Gastrocnemius medialis (tissue), 4 donors: ENCODE data around the gene ZMPSTE24. TPM values are rescaled to one million over a fixed set of nuclear protein-coding genes. Genes with fewer than 3 reads are reported as not detected.

Experiments
- ATAC-seq, 2 donors: fragments of 150-250 bp; one replicate each; pipeline ENCODE4 v1.9.1; 2016
- DNase-seq, 2 donors: peaks; one replicate each; pipeline ENCODE4 v3.0.0-alpha.2; 2019
- H3K27ac ChIP-seq, 4 donors: fragments of 200-600 bp; sonication (generic); 1 replicate in 1 of 4; 2 replicates in 3 of 4; pipeline ENCODE4 v1.5.1; 2016 to 2018; ENCODE audit warnings: mild to moderate bottlenecking in 2 of 4, moderate library complexity in 1 of 4
- H3K27me3 ChIP-seq, 3 donors: fragments of 200-600 bp; sonication (generic) in 2 of 3; 1 replicate in 1 of 3; 2 replicates in 2 of 3; pipeline versions ENCODE4 v1.5.1 to v1.6.0; 2016 to 2019; ENCODE audit warnings: mild to moderate bottlenecking in 1 of 3, moderate library complexity in 1 of 3
- H3K36me3 ChIP-seq, 2 donors: fragments of 200-600 bp; sonication (generic) in 1 of 2; one replicate each; pipeline ENCODE4 v1.5.1; 2017 to 2018
- H3K4me1 ChIP-seq, 2 donors: fragments of 200-600 bp; sonication (generic) in 1 of 2; one replicate each; pipeline ENCODE4 v1.5.1; 2016 to 2017; ENCODE audit warnings: mild to moderate bottlenecking in 2 of 2
- H3K4me3 ChIP-seq, 4 donors: fragments of 200-600 bp; sonication (generic) in 3 of 4; 1 replicate in 1 of 4; 2 replicates in 3 of 4; pipeline ENCODE4 v1.5.1; 2016 to 2019; ENCODE audit warnings: mild to moderate bottlenecking in 2 of 4
- H3K9me3 ChIP-seq, 3 donors: fragments of 200-600 bp; sonication (generic) in 2 of 3; 1 replicate in 1 of 3; 2 replicates in 2 of 3; pipeline ENCODE4 v1.5.1; 2016 to 2019
- CTCF ChIP-seq, 5 experiments: fragments of 450-650 bp in 3 of 5; fragments of 200-600 bp in 2 of 5; sonication (generic) in 2 of 5; IDR thresholded peaks in 4 of 5; conservative IDR thresholded peaks in 1 of 5; 1 replicate in 4 of 5; 2 replicates in 1 of 5; pipeline ENCODE4 v1.5.1; 2016 to 2019; ENCODE audit warnings: antibody characterized with exemption in 5 of 5, mild to moderate bottlenecking in 3 of 5, moderate library complexity in 3 of 5
- POLR2A ChIP-seq, 2 donors: fragments of 450-650 bp; IDR thresholded peaks; one replicate each; pipeline ENCODE4 v1.6.1; 2017; ENCODE audit warnings: antibody characterized with exemption in 2 of 2, mild to moderate bottlenecking in 2 of 2, moderate library complexity in 2 of 2
- in situ Hi-C, 4 donors: fragments of 200-750 bp; cut with MboI; loops; one replicate each; pipeline versions ENCODE4 v1.15.0 to v1.8.0; 2017; ENCODE audit warnings: low sequenced_read_pairs in 4 of 4
- intact Hi-C: fragments of 100-400 bp; cut with DNase I; formaldehyde crosslinking; loops from one replicate; pipeline ENCODE4 v1.15.1; 2023; ENCODE audit warnings: low total_unique reads
- total RNA-seq, 4 donors: library from RNA; depleted of rRNA; stranded (reverse); fragments of >200 nt; gene quantifications; one replicate each; pipeline versions ENCODE4 v1.1.0 to v1.2.3, GENCODE V29; 2016

The ZMPSTE24 gene
- total RNA-seq, 4 donors from 2014 or later, result 19.9 to 31.9 (median 24.0) TPM

GRCh38 chr1:40308036-40308727 lies 50.1 kb downstream of the ZMPSTE24 start:
- ATAC-seq (no peak), DNase-seq (no peak)
- H3K36me3 ChIP-seq, result no peaks in the 10 kb centered on the region
- H3K4me1 ChIP-seq, result no peaks in the 10 kb centered on the region
- TF ChIP-seq CTCF (IDR thresholded peaks at IDR 0.05 in 4 of 5, conservative IDR thresholded peaks at IDR 0.05 in 1 of 5) (no peak), POLR2A (IDR thresholded peaks at IDR 0.05) (no peak)
- intact Hi-C loops (no loop called here), in situ Hi-C loops (no loop called here)
- H3K9me3 ChIP-seq, result no peaks in the 10 kb centered on the region
- peaks cover 0 to 15% (median 7%) of the 10 kb centered on the region in 3 donors for H3K27me3 ChIP-seq
- no peak overlapping the region for H3K27ac ChIP-seq
- H3K4me3 ChIP-seq, result no peak overlapping the region

DNA sequence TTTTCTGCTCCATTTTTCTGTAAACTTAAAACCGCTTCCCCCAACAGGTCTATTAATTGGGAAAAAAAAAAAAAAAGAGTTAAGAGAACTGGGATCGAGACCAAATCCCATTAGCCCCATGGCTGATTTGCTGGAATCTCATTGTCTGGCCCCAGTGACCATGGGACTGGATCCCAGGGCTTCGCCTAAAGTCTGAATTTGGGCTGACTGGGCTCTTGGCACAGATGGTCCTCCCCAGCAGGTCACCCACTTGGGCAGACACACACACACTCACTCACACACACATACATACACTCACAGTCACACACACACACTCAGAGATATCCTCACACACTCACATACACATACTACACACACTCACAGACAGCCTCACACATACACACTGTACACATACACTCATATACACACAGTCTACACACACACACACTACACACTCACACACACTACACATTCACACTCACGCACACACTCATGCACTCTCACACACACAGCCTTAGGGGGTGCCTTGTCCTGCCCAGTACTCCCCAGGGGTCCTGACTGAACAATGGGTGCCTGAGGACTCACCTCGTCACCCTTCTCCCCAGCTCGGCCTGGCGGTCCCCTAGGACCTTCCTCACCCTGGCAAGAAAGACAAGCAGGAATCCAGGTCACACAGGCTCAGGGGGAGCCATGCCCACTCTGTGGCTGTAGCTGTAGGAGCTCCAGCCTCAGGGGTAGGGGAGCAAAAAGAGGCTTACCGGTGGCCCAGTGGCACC lies 51.5 kb downstream of the ZMPSTE24 start:
- intact Hi-C loops, result no loop called here
- Histone ChIP-seq H3K9me3 (no peaks in the 10 kb centered on the region), H3K4me3 (no peak overlapping the region), H3K27me3 (peaks cover 0 to 1% (median 0%) of the 10 kb centered on the region in 3 donors), H3K4me1 (no peaks in the 10 kb centered on the region), H3K36me3 (no peaks in the 10 kb centered on the region), H3K27ac (no peak overlapping the region)
- TF ChIP-seq POLR2A (IDR thresholded peaks at IDR 0.05) (no peak), CTCF (IDR thresholded peaks at IDR 0.05 in 4 of 5, conservative IDR thresholded peaks at IDR 0.05 in 1 of 5) (no peak)
- ATAC-seq, result no peak
- in situ Hi-C loops, result no loop called here
- no peak for DNase-seq

DNA sequence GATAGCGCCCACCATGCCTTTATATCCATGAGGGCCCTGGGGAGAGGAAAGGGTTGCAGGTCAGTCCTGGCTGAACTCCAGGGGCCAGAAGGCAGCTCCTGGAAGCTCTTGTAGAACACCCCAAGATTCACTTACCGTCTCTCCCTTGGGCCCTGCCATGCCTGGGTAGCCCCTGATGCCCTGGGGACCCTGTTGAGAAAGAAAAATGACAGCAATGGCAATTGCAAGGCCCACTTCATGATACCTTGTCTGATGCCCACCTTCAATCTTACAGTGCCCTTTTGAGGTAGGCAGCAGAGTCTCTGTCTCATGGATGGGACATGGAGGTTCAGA lies 52.1 kb downstream of the ZMPSTE24 start:
- in situ Hi-C loops, result no loop called here

GRCh38 chr1:40310983-40311642 lies 53.1 kb downstream of the ZMPSTE24 start:
- no peak overlapping the region for H3K4me3 ChIP-seq
- peaks cover 8 to 14% (median 11%) of the 10 kb centered on the region in 3 donors for H3K27me3 ChIP-seq
- intact Hi-C loops, result no loop called here
- ATAC-seq (no peak), DNase-seq (no peak)
- peaks cover 4 to 8% of the 10 kb centered on the region in 2 donors for H3K4me1 ChIP-seq
- in situ Hi-C loops, result no loop called here
- H3K27ac ChIP-seq, result no peak overlapping the region
- TF ChIP-seq POLR2A (IDR thresholded peaks at IDR 0.05) (no peak), CTCF (IDR thresholded peaks at IDR 0.05 in 4 of 5, conservative IDR thresholded peaks at IDR 0.05 in 1 of 5) (no peak)
- no peaks in the 10 kb centered on the region for H3K9me3 ChIP-seq
- H3K36me3 ChIP-seq, result no peaks in the 10 kb centered on the region

More for the DNA sequence above, 52.1 kb downstream of the ZMPSTE24 start:
- Histone ChIP-seq H3K4me3 (no peak overlapping the region), H3K4me1 (no peaks in the 10 kb centered on the region), H3K27ac (no peak overlapping the region), H3K27me3 (peaks cover 0 to 4% (median 2%) of the 10 kb centered on the region in 3 donors), H3K36me3 (no peaks in the 10 kb centered on the region), H3K9me3 (no peaks in the 10 kb centered on the region)
- TF ChIP-seq CTCF (IDR thresholded peaks at IDR 0.05 in 4 of 5, conservative IDR thresholded peaks at IDR 0.05 in 1 of 5), result no peak
- TF ChIP-seq POLR2A (IDR thresholded peaks at IDR 0.05), result no peak
- intact Hi-C loops, result no loop called here
- DNase-seq (no peak), ATAC-seq (no peak)
